ENCODE measurements around the gene IPCEF1.

GRCh38 chr6:154206141-154206540 is 150.5 kb downstream of the IPCEF1 start:
- TF ChIP-seq CTCF (IDR thresholded peaks at IDR 0.05) (no peak), POLR2A (IDR thresholded peaks at IDR 0.05) (no peak)
